ENCODE data around the gene CDY2B. TPM values are rescaled to one million over a fixed set of nuclear protein-coding genes. Genes with fewer than 3 reads are reported as not detected.
"Not testable (repeated sequence)": the region's sequence is repeated elsewhere in the genome, so short reads cannot be mapped to it uniquely, and the experiment has no call there.

Gene CDY2B
- total RNA-seq, 2 experiments from 2014 or later, result not detected

GRCh38 chrY:17832149-17832548 lies 47.9 kb downstream of the CDY2B start:
- intact Hi-C loops (cut with micrococcal nuclease); H3K9me3 Mint-ChIP-seq; H3K27me3 Mint-ChIP-seq (ENCODE audit: low read depth); H3K4me3 Mint-ChIP-seq; CTCF ChIA-PET; H3K27ac Mint-ChIP-seq; H3K4me1 Mint-ChIP-seq (ENCODE audit: low read depth); DNase-seq; H3K36me3 Mint-ChIP-seq (ENCODE audit: low read depth): not testable (repeated sequence)

Other genes starting within 250 kb of the CDY2B start
- gene CDY2A, start 145.6 kb upstream of the CDY2B start, total RNA-seq, result not detected